ENCODE results near the gene PPP1R10.
"Not testable (repeated sequence)": the region's sequence is repeated elsewhere in the genome, so short reads cannot be mapped to it uniquely, and the experiment has no call there.

Gene PPP1R10

DNA sequence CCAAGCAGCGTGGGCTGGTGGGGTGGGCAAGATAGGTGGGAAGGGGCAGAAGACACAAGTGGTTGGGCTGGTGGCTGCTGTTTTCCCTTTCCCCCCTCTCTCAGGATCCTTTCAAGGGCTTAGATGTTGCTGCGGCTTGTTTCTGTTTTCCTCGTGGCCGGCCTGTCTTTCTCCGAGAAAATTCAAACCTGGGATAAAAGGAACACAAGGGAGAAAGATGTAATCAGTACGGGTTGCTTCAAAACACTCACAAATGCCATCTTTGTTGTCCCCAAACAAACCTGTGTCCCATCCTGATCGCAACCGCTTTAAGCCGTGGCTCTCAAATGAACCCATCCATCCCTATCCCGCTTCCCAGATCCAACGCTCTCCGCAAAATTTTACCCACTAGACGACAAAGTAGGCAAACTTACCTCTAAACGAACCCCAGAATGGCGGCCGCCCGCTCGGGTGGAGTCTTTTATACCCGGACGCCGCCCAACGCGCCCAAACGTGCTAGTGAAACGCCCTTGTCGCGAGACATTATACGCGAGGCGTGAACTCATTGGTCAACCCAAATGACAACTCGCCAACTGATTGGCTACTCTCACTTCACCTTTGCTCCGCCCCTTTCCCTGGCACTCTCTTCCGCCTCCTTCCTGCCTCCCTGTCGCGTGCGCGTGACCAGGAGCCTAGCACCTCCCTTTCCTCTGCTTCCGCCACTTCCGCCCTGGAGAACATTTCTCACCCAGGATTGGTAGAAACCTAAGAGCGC lies at the start of gene PPP1R10:
PPP1R10 (minus strand) TSS at position 433 of the 754 bp plus-strand sequence. CDS start 7,299 bp downstream, outside the sequence.
- H3K9me3 Mint-ChIP-seq, result no peaks in the 10 kb centered on the region
- peak within 1 kb of the TSS; percentile 94 for H3K4me3 Mint-ChIP-seq
- peaks cover 40% of the 10 kb centered on the region for H3K4me1 Mint-ChIP-seq
- no peaks in the 10 kb centered on the region for H3K27me3 Mint-ChIP-seq
- peaks cover 39% of the 10 kb centered on the region for H3K36me3 Mint-ChIP-seq
- H3K27ac Mint-ChIP-seq, result peak within 1 kb of the TSS; percentile 99

DNA sequence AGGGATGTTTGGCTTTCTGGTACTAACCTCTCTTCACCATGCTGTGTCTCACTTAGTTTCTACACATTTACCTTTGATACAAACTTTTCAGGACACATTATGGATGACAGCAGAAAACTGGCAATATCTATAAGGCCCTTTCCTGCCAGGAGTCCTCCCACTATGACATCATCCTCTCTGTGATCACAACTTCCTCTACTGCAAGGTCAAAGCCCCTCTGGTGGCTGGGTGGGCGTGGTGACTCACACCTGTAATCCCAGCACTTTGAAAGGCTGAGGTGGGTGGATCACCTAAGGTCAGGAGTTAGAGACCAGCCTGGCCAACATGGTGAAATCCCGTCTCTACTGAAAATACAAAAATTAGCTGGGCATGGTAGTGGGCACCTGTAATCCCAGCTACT lies 49.3 kb upstream of the PPP1R10 start:
- peaks cover 36% of the 10 kb centered on the region for H3K4me1 Mint-ChIP-seq
- peak overlapping the region; percentile 79 for H3K27ac Mint-ChIP-seq
- H3K9me3 Mint-ChIP-seq, H3K27me3 Mint-ChIP-seq: not testable (repeated sequence)
- H3K36me3 Mint-ChIP-seq, result peaks cover 22% of the 10 kb centered on the region
- peak overlapping the region; percentile 11 for H3K4me3 Mint-ChIP-seq

DNA sequence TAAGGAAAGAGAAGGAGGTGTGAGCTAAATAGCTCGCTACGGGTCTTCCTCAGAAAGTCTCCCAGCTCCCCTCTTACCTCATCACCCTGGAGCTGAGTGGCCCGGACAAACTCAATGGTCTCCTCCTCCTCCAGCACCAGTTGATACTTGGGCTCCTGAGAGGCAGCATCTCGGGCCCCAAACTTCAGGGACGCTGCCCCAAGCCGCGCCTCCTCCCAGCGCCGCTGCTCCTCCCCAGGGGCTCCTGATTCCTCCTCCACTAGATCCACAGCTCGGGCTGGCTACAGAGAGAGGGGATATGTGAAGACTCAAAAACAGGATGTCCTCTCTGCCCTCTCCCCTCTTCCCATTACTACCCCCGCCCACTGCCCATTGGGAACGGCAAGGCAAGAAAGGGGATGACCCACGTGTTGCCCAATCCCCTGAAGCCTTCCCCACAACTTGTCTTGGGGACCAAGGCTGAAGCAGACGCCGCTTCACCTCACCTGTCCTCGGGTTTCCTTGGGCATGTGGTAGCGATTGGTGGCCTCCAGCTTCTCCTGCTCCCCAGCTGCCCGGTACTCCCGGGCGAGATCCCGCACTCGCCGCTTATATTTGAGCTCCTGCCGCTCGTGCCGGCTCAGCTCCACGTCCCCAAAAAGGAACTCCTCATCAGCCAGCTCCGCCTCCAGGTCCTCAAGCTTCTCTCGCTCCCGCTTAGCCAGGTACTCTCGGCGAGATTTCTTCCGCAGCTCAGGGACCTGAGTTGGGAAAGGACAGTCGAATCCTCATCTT lies 48.1 kb upstream of the PPP1R10 start:
- H3K27ac Mint-ChIP-seq, result no peak overlapping the region
- peaks cover 24% of the 10 kb centered on the region for H3K4me1 Mint-ChIP-seq
- H3K36me3 Mint-ChIP-seq, result peaks cover 15% of the 10 kb centered on the region
- no peak overlapping the region for H3K4me3 Mint-ChIP-seq
- H3K27me3 Mint-ChIP-seq, result no peaks in the 10 kb centered on the region
- no peaks in the 10 kb centered on the region for H3K9me3 Mint-ChIP-seq

DNA sequence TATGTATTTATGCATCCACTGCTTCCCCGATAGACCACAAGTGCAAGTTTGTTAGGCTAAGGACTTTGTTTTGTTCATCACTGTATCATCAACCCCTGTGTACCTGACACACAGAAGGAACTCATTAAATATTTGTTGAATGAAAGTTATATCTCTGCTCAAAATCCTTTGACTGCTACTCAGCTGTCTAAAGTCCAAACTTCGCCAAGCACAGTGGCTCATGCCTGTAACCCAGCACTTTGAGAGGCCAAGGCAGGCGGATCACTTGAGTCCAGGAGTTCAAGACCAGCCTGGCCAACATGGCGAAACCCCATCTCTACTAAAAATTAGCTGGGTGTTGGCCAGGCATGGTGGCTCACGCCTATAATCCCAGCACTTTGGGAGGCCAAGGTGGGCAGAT lies 40.9 kb upstream of the PPP1R10 start:
- not testable (repeated sequence) for H3K27me3 Mint-ChIP-seq, H3K4me3 Mint-ChIP-seq, H3K4me1 Mint-ChIP-seq, H3K9me3 Mint-ChIP-seq
- H3K27ac Mint-ChIP-seq, result peak overlapping the region; percentile 38
- peaks cover 24% of the 10 kb centered on the region for H3K36me3 Mint-ChIP-seq

DNA sequence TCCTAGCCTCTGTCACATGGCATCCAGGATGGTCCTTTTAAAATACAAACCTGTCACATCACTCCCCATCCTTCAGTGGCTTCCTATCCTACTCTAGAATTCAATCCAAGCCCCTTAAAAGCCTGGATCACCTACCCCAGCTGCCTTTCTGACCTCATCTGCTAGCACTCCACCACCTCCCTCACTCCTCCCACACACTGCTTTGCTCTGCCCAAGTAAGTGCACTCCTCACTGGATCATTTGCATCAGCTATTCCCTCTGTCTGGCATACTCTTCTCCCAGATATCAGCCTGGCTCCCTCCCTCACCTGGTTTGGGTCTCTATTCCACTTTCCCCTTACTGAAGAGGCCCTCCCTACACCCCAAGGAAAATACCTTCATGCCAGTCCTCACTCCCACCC lies 40.4 kb upstream of the PPP1R10 start:
- Mint-ChIP-seq H3K27ac (peak overlapping the region; percentile 38), H3K27me3 (no peaks in the 10 kb centered on the region), H3K4me3 (no peak overlapping the region), H3K36me3 (peaks cover 22% of the 10 kb centered on the region), H3K9me3 (no peaks in the 10 kb centered on the region), H3K4me1 (no peaks in the 10 kb centered on the region)

DNA sequence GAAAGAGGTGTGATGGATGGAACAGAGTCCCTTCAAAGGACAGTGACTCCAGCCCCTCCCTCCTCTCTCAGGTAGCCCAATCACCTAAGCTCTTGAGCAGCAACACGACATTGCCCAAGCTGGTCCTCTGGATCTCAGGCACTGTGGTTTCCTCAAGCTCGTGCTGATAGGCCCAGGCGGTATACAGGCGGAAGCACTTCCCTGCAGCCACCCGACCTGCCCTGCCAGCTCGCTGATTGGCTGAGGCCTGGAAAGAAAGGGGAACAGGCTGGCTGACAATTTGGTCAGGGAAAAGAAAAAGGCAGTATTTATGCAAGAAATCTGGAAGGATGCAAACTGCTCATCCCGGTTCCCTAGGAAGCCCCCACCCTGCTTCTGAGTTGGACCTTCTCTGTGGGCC lies 39.5 kb upstream of the PPP1R10 start:
- H3K4me3 Mint-ChIP-seq, result no peak overlapping the region
- no peaks in the 10 kb centered on the region for H3K4me1 Mint-ChIP-seq
- H3K27ac Mint-ChIP-seq, result no peak overlapping the region
- H3K36me3 Mint-ChIP-seq, result peaks cover 18% of the 10 kb centered on the region
- no peaks in the 10 kb centered on the region for H3K9me3 Mint-ChIP-seq
- H3K27me3 Mint-ChIP-seq, result no peaks in the 10 kb centered on the region

DNA sequence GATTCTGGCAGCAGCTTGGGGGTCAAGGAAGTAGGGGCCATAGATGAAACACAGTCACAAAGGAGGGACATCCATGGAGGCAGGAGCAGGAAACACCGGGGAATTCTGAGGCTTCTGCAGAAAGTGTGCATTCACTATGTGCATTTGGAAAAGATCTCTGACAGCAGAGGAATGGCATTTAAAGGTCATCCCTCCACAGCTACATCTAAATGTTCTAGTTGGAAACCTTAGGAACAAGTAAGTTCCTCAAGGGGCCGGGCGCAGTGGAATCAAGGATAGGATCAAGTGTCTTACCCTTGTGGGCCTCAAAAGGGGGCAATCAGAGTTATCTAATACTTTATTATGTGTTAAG lies 38.7 kb upstream of the PPP1R10 start:
- peaks cover 21% of the 10 kb centered on the region for H3K36me3 Mint-ChIP-seq
- H3K27me3 Mint-ChIP-seq, result no peaks in the 10 kb centered on the region
- no peak overlapping the region for H3K4me3 Mint-ChIP-seq
- no peaks in the 10 kb centered on the region for H3K9me3 Mint-ChIP-seq
- H3K27ac Mint-ChIP-seq, result peak overlapping the region; percentile 57
- H3K4me1 Mint-ChIP-seq, result no peaks in the 10 kb centered on the region

DNA sequence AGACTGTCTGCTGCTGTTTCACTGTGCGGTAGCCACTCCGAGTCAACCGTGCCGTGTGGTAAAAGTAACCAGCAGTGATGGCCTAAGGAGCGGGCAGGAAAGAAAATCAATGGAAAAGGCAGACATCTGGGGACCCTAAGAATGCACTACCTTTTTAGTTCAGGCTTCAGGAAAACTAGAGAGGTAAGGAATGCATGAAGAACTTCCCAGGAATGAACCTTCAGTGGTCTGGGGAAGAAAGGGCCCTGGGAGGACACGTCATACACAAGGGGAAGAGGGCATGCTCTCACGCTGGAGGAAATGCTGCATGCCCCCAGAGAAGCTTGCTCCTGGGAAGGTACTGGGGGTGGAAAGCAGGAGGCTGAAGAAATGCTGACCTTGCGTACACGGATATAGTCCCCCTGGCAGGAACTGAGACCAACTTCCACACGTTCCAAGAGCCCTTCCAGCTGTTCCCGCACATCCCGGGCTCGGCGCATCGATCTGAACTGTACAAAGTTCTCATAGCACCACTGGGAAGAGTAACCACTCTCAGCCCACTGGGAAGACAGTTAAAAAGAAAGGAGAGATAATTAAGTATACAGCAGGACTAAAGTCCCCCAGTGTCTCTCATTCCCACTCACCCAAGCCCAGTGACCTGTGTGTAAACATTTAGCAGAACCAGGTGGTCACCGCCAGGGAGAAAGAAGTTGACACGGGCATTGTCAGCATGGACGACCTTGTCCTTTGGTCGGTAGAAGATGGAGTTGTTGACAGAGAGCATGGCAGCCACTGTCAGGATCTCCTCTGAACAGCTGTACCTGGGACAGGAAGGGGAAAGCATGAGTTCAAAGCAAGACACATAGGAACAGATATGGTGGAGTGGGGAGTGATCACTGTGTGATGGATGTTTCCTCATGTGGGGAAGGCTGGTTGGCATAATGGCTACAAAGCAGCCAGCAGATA lies 38.0 kb upstream of the PPP1R10 start:
- H3K27me3 Mint-ChIP-seq, result no peaks in the 10 kb centered on the region
- peaks cover 21% of the 10 kb centered on the region for H3K36me3 Mint-ChIP-seq
- H3K4me1 Mint-ChIP-seq, result no peaks in the 10 kb centered on the region
- H3K27ac Mint-ChIP-seq, result peak overlapping the region; percentile 57
- H3K4me3 Mint-ChIP-seq, result no peak overlapping the region
- H3K9me3 Mint-ChIP-seq, result no peaks in the 10 kb centered on the region

DNA sequence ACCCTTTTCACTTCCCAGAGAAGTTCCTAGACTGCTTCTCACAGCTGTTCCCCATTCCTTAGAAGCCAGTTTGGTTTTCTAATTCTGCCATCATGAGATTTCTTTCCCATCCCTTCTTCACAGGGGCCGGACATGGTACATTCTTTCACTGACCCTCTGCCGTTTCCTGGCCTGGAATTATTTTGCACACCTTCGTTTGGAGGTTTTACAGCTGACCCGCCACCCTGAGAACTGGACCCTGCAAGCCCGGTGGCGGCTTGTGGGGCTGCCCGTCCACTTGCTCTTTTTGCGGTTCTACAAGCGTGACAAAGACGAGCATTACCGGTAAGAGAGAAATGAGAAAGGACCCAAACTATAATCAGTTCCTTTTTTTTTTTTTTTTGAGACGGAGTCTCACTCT lies 34.1 kb upstream of the PPP1R10 start:
- Mint-ChIP-seq H3K4me1 (peaks cover 13% of the 10 kb centered on the region), H3K9me3 (no peaks in the 10 kb centered on the region), H3K27ac (peak overlapping the region; percentile 59), H3K36me3 (peaks cover 14% of the 10 kb centered on the region), H3K4me3 (no peak overlapping the region), H3K27me3 (no peaks in the 10 kb centered on the region)

DNA sequence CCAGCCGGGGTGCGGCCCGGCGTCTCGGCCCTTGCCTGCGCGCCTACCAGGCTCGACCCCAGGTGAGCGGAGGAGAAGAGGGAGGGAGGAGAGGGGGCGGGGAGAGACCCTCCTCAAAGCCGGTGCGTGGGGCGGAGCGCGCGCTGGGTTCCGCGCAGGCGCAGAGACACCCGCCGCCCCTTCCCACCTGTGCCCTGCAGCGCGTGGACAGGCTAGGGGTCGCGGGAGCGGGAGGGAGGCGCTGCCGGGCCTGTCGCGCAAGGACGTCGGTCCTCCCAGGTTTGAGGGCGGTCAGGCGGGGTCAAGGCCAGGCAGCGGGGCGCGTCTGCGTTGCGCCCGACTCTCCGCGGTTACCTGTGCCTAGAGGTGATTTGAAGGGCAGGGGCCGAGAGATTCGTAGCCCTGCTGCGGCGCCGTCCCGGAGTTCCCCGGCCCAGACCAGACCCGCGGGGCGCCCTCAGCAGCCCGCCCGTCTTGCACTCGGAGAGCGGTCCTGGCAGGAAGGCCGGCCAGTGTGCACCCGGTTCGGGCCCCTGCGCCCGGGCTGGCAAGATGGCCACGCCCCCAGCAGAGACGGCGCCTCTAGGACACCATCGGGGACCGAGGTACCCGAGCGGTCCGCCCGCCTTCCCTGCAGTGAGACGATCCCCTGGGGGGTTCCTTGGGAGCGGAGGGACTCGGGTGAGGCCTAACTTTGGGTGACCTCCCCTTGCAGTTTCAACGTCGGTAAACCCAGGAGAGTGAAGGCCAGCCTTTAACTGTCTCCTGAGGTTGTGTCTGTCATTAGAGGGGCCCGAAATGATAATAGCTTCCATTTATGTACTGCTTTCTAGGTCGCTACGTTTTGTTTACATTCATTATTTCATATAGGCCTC lies 30.4 kb upstream of the PPP1R10 start:
- H3K9me3 Mint-ChIP-seq, result no peaks in the 10 kb centered on the region
- no peaks in the 10 kb centered on the region for H3K27me3 Mint-ChIP-seq
- H3K36me3 Mint-ChIP-seq, result peaks cover 6% of the 10 kb centered on the region
- peak overlapping the region; percentile 93 for H3K27ac Mint-ChIP-seq
- H3K4me3 Mint-ChIP-seq, result peak overlapping the region; percentile 90
- H3K4me1 Mint-ChIP-seq, result peaks cover 28% of the 10 kb centered on the region

DNA sequence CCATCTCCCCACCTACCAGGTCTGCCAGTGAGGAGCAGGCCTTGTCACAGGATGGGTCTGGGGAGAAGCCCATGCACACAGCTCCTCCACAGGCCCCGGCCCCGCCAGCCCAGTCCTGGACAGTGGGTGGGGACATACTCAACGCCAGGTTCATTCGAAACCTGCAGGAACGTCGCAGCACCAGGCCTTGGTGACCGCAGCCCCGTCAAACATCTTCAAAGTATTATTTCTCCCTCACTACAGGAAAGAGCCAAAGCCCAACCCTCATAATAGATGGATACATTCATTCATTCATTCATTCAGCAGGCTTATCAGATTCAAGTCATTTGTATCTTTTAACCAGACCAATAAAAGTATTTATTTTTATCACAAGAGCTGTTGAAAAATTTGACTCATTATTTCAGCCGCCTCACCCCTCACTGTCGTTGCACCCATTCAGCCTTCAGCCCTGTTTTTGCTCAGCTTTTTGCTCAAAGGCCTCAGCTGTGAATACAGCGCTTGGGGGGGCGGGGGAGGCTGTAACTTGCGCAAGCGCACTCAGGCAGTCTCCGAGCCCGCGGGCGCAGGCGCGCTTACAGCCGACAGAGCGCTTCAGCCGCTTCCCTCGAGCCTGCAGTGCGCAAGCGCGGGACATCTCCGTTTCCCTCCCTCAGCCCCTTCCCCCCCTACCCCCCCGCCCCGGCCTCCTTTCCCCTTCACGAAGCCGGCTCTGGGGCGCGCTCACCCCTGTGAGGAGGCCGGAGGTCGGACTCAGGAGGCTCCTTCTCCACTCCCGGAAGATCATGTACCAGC lies 29.6 kb upstream of the PPP1R10 start, which contains the start of gene C6orf136:
C6orf136 (plus strand) TSS at position 684 of the 792 bp plus-strand sequence; CDS start at position 783, 99 bp downstream.
- Mint-ChIP-seq H3K4me1 (peaks cover 31% of the 10 kb centered on the region), H3K9me3 (no peaks in the 10 kb centered on the region), H3K27ac (peak within 1 kb of the TSS; percentile 93), H3K4me3 (peak within 1 kb of the TSS; percentile 90), H3K36me3 (peaks cover 5% of the 10 kb centered on the region), H3K27me3 (no peaks in the 10 kb centered on the region)

DNA sequence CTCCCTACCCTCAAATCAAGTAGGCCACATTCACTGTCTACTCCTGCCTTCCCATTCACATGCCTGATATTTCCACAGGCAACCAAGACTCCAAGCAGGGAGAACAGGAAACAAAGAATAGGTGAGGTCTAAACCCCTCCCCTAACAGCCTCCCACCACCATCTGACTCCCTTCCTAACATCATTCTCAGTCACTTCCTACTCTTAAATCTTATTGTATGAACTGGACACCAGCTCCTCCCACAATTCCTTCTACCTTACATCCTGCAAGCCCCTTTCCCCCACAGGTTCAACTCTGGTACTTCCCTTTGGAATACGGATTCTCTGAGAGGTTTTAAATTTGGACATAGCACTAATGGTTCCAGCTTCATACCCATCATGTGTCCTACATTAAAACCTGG lies 28.9 kb upstream of the PPP1R10 start:
- Mint-ChIP-seq H3K4me3 (peak overlapping the region; percentile 90), H3K36me3 (peaks cover 4% of the 10 kb centered on the region), H3K27ac (peak overlapping the region; percentile 90)

DNA sequence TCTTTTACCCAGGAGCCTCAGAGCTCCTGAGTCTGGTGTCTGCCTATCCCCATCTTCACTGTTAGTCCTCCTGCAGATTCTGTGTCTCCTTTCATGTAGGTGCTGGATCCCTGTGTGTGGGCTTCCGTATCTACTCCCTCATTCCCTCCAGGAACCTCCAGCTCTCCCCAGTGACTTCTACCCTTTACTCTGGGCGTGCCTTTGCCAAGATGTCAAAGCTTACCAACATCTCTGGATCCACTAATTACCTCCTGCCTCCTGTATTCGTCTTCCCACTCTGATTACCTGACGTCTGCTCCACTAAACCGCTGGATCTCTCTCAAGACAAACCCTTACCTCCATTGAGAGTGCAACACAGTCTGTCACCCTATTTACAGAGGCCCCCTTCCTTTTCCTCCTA lies 27.7 kb upstream of the PPP1R10 start:
- Mint-ChIP-seq H3K4me1 (peaks cover 44% of the 10 kb centered on the region), H3K27ac (no peak overlapping the region), H3K36me3 (peaks cover 1% of the 10 kb centered on the region), H3K27me3 (no peaks in the 10 kb centered on the region), H3K9me3 (no peaks in the 10 kb centered on the region), H3K4me3 (no peak overlapping the region)

More for the DNA sequence above, 28.9 kb upstream of the PPP1R10 start:
- no peaks in the 10 kb centered on the region for H3K27me3 Mint-ChIP-seq
- H3K4me1 Mint-ChIP-seq, result peaks cover 38% of the 10 kb centered on the region
- H3K9me3 Mint-ChIP-seq, result no peaks in the 10 kb centered on the region

DNA sequence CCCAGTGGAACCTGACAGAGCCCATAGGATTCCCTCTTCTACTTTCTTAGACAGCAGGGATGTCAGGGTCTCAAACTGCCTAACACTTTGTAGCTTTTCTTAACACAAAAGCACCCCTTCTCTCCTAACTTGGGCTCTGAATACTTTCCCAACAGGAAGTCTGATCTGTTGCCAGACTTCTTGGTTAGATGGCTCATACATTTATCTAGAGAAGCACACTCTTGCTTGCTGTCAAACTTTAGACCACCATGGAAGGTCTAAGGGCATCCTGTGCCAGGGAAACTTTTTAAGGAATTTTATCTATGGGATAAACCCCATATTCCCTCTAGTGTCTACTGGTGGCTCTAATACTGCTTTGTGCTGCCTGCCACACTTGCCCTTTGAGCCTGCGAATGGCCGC lies 26.6 kb upstream of the PPP1R10 start:
- Mint-ChIP-seq H3K27ac (no peak overlapping the region), H3K4me3 (no peak overlapping the region), H3K36me3 (peaks cover 1% of the 10 kb centered on the region), H3K4me1 (peaks cover 44% of the 10 kb centered on the region), H3K27me3 (no peaks in the 10 kb centered on the region), H3K9me3 (no peaks in the 10 kb centered on the region)
